HCT116 (cell line): ENCODE results near the gene CEP97. TPM values are rescaled to one million over a fixed set of nuclear protein-coding genes. Genes with fewer than 3 reads are reported as not detected.

Experiments used
- ATAC-seq: fragments of 200-7000 bp; cut with Tn5 transposase; 2 replicates; pipeline ENCODE4 v1.9.1; 2020; ENCODE audit warnings: mild to moderate bottlenecking, moderate library complexity
- BruUV-seq: library from RNA; stranded (reverse); fragments of 400-500 nt; replicated peaks from 2 replicates; lab custom pipeline; 2021; lab: Mats Ljungman, UMichigan
- CTCF ChIA-PET: fragments of 300-600 bp; sonication (Branson Sonifier 250); formaldehyde crosslinking; loops from one replicate; lab custom pipeline; 2021; ENCODE audit warnings: antibody characterized with exemption; lab: Charles Lee
- POLR2A ChIA-PET: fragments of 300-600, 350-600 bp; sonication (Branson Sonifier 250); formaldehyde crosslinking; loops from one replicate; lab custom pipeline; 2021; ENCODE audit warnings: antibody characterized with exemption; lab: Charles Lee
- RAD21 ChIA-PET, 2 experiments: fragments of 300-600 bp; sonication (Branson Sonifier 250); formaldehyde crosslinking; loops; one replicate each; lab custom pipeline; 2023; ENCODE audit warnings: low total read pairs in 2 of 2; ENCODE audit not compliant: uncharacterized antibody in 2 of 2, unreplicated experiment in 2 of 2, low non-redundant PET in 1 of 2; lab: Charles Lee
- DNase-seq: peaks from one replicate; pipeline ENCODE4 v3.0.0-alpha.2; 2010; ENCODE audit warnings: low read depth, low spot score
- H2AFZ ChIP-seq: fragments of 200-600 bp; shearing (Covaris generic), sonication (generic); 2 replicates; pipeline ENCODE4 v1.6.1; 2017; ENCODE audit warnings: low read depth, mixed run types, mixed read lengths, antibody characterized with exemption, low read length; ENCODE audit not compliant: poor library complexity, severe bottlenecking
- H3K27ac ChIP-seq: 2 replicates; pipeline ENCODE4 v1.5.1; 2012; ENCODE audit warnings: low read depth, low read length
- H3K27me3 ChIP-seq: fragments of 200-600 bp; sonication (generic); 2 replicates; pipeline ENCODE4 v1.6.1; 2016; ENCODE audit warnings: mixed run types, low read length, mixed read lengths; ENCODE audit not compliant: insufficient read depth
- H3K36me3 ChIP-seq, 2 experiments: fragments of 200-500 bp in 1 of 2; fragments of 200-600 bp in 1 of 2; sonication (Bioruptor generic) in 1 of 2; sonication (generic) in 1 of 2; 2 replicates each; pipeline versions ENCODE4 v1.5.1 to v1.6.1; 2014 to 2016; ENCODE audit warnings: low read length in 2 of 2, inconsistent platforms in 1 of 2, mixed read lengths in 1 of 2, mixed run types in 1 of 2; ENCODE audit not compliant: insufficient read depth in 2 of 2, control insufficient read depth in 1 of 2
- H3K4me1 ChIP-seq, 2 experiments: fragments of 200-600 bp in 1 of 2; sonication (generic) in 1 of 2; 2 replicates each; pipeline versions ENCODE4 v1.5.1 to v1.6.1; 2012 to 2017; ENCODE audit warnings: low read length in 2 of 2, inconsistent platforms in 1 of 2, mild to moderate bottlenecking in 1 of 2, mixed read lengths in 1 of 2, mixed run types in 1 of 2, moderate library complexity in 1 of 2; ENCODE audit not compliant: insufficient read depth in 2 of 2, control insufficient read depth in 1 of 2
- H3K4me2 ChIP-seq: fragments of 200-600 bp; sonication (generic); 2 replicates; pipeline ENCODE4 v1.6.1; 2017; ENCODE audit warnings: mixed run types, low read length, mixed read lengths
- H3K4me3 ChIP-seq, 2 experiments: fragments of 200-600 bp in 1 of 2; sonication (generic) in 1 of 2; replicated peaks in 1 of 2; 2 replicates each; pipeline ENCODE4 v1.5.1; 2011 to 2016; ENCODE audit warnings: low read length in 2 of 2, control low read depth in 1 of 2, low read depth in 1 of 2, mild to moderate bottlenecking in 1 of 2, mixed read lengths in 1 of 2, mixed run types in 1 of 2
- H3K79me2 ChIP-seq: fragments of 200-600 bp; sonication (generic); 2 replicates; pipeline ENCODE4 v1.6.1; 2017; ENCODE audit warnings: mild to moderate bottlenecking, mixed run types, low read length, moderate library complexity, mixed read lengths; ENCODE audit not compliant: insufficient read depth
- H3K9ac ChIP-seq: fragments of 200-600 bp; sonication (generic); 2 replicates; pipeline ENCODE4 v1.6.1; 2016; ENCODE audit warnings: low read length, mixed read lengths
- H3K9me2 ChIP-seq: fragments of 200-600 bp; sonication (generic), shearing (Covaris generic); 2 replicates; pipeline ENCODE4 v1.6.1; 2017; ENCODE audit warnings: mixed run types, mild to moderate bottlenecking, moderate library complexity; ENCODE audit not compliant: insufficient read depth
- H3K9me3 ChIP-seq, 2 experiments: fragments of 200-500 bp in 1 of 2; fragments of 200-600 bp in 1 of 2; sonication (Bioruptor generic) in 1 of 2; sonication (generic) in 1 of 2; 2 replicates each; pipeline ENCODE4 v1.6.1; 2014 to 2017; ENCODE audit warnings: low read length in 2 of 2, mixed read lengths in 2 of 2, inconsistent platforms in 1 of 2, low read depth in 1 of 2, mild to moderate bottlenecking in 1 of 2, mixed run types in 1 of 2, moderate library complexity in 1 of 2; ENCODE audit not compliant: control insufficient read depth in 1 of 2, insufficient read depth in 1 of 2
- H4K20me1 ChIP-seq: fragments of 200-600 bp; sonication (generic), shearing (Covaris generic); 2 replicates; pipeline ENCODE4 v1.6.1; 2017; ENCODE audit warnings: mixed run types, mild to moderate bottlenecking, moderate library complexity; ENCODE audit not compliant: insufficient read depth
- CTCF ChIP-seq, 3 experiments: fragments of 200-600 bp in 1 of 3; sonication (generic) in 1 of 3; IDR thresholded peaks in 2 of 3; conservative IDR thresholded peaks in 1 of 3; 2 replicates each; pipeline ENCODE4 v1.5.1; 2012 to 2017; ENCODE audit warnings: low read depth in 2 of 3, low read length in 2 of 3, antibody characterized with exemption in 1 of 3, borderline replicate concordance in 1 of 3, control low read depth in 1 of 3, mild to moderate bottlenecking in 1 of 3, mixed read lengths in 1 of 3, mixed run types in 1 of 3, moderate library complexity in 1 of 3; ENCODE audit not compliant: insufficient read depth in 1 of 3
- FOSL1 ChIP-seq: IDR thresholded peaks from 2 replicates; pipeline ENCODE4 v1.6.1; 2012; ENCODE audit warnings: low read depth
- RAD21 ChIP-seq: IDR thresholded peaks from 2 replicates; pipeline ENCODE4 v1.6.1; 2012; ENCODE audit warnings: low read depth, mild to moderate bottlenecking
- SIN3A ChIP-seq: IDR thresholded peaks from 2 replicates; pipeline ENCODE4 v1.6.1; 2012; ENCODE audit warnings: low read depth
- TCF7L2 ChIP-seq: IDR thresholded peaks from 2 replicates; pipeline ENCODE4 v1.7.0; 2011; ENCODE audit warnings: borderline replicate concordance, inconsistent platforms; ENCODE audit not compliant: insufficient read depth, insufficient read length; ENCODE audit errors: extremely low read depth
- intact Hi-C: fragments of 100-400 bp; cut with micrococcal nuclease; formaldehyde crosslinking; loops from 2 replicates; pipeline ENCODE4 v1.10.0; 2022
- total RNA-seq: library from RNA; stranded (reverse); gene quantifications from one replicate; pipeline ENCODE4 v1.2.1, GENCODE V29; 2021; ENCODE audit not compliant: unreplicated experiment

The CEP97 gene
- total RNA-seq, 1 experiment from 2014 or later, result 15.7 TPM

GRCh38 chr3:101809178-101810021, 85.0 kb downstream of the CEP97 start:
- Histone ChIP-seq H3K79me2 (no peaks in the 10 kb centered on the region), H3K9me3 (no peaks in the 10 kb centered on the region), H3K4me2 (no peak overlapping the region), H3K36me3 (no peaks in the 10 kb centered on the region), H3K4me1 (no peaks in the 10 kb centered on the region), H2AFZ (no peak overlapping the region), H4K20me1 (no peaks in the 10 kb centered on the region), H3K27ac (no peak overlapping the region), H3K9ac (no peak overlapping the region), H3K9me2 (no peaks in the 10 kb centered on the region), H3K4me3 (no peak overlapping the region), H3K27me3 (no peaks in the 10 kb centered on the region)
- RAD21 ChIA-PET, result interaction anchor here (0.8 to 2.1 kb wide), 4 partner anchors 416 to 420 kb away, joined by 4 to 12 read pairs (median 6); no protein-coding TSS in a partner anchor
- no TSS peak for BruUV-seq
- ATAC-seq (peak; percentile 69), DNase-seq (peak; percentile 28)
- TF ChIP-seq RAD21 (peak; percentile 78), FOSL1 (0 out of 2 replicates have a peak, but pooled peaks have one; percentile 6), SIN3A (no peak), CTCF (IDR thresholded peaks at IDR 0.05 in 2 of 3, conservative IDR thresholded peaks at IDR 0.05 in 1 of 3; ENCODE audit: borderline replicate concordance in 1 of 3, insufficient read depth in 1 of 3, low read depth in 2 of 3, low read length in 2 of 3) (peak; percentile 49 to 81 (median 60); a peak in 5 of 6 replicates), TCF7L2 (no peak)
- CTCF ChIA-PET, result interaction anchor here (0.5 to 8.0 kb wide), 7 partner anchors 12 to 727 kb away, joined by 3 to 121 read pairs (median 4); no protein-coding TSS in a partner anchor
- POLR2A ChIA-PET, result no interaction called here
- intact Hi-C loops, result loop anchor here (1.0 to 2.0 kb wide), 2 partner anchors 416 to 727 kb away; no protein-coding TSS in a partner anchor
